CD8-positive, alpha-beta memory T cell (primary cell): ENCODE measurements around the gene THAP7. TPM values are rescaled to one million over a fixed set of nuclear protein-coding genes. Genes with fewer than 3 reads are reported as not detected.

ENCODE experiments used
- CTCF ChIA-PET: fragments of 350-600 bp; sonication (Branson Sonifier 250); formaldehyde crosslinking; loops from one replicate; lab custom pipeline; 2021; ENCODE audit warnings: antibody characterized with exemption; lab: Charles Lee
- POLR2A ChIA-PET: fragments of 350-600 bp; sonication (Branson Sonifier 250); formaldehyde crosslinking; loops from one replicate; lab custom pipeline; 2021; ENCODE audit warnings: antibody characterized with exemption; lab: Charles Lee
- DNase-seq, 5 donors: peaks; one replicate each; pipeline versions ENCODE4 v3.0.0 to v3.0.0-alpha.2; 2020 to 2022; ENCODE audit warnings: mixed read lengths in 1 of 5
- H3K27ac ChIP-seq: one replicate; pipeline ENCODE4 v1.7.0; 2013; ENCODE audit warnings: low read depth, mild to moderate bottlenecking, low read length, moderate library complexity
- H3K27me3 ChIP-seq: 2 replicates; pipeline ENCODE4 v1.7.0; 2013; ENCODE audit warnings: low read length, mild to moderate bottlenecking; ENCODE audit not compliant: insufficient read depth, poor library complexity, severe bottlenecking
- H3K36me3 ChIP-seq: 2 replicates; pipeline ENCODE4 v1.7.0; 2013; ENCODE audit warnings: mild to moderate bottlenecking, low read length, moderate library complexity; ENCODE audit not compliant: insufficient read depth
- H3K4me1 ChIP-seq: 2 replicates; pipeline ENCODE4 v1.7.0; 2013; ENCODE audit warnings: mild to moderate bottlenecking, low read length, moderate library complexity; ENCODE audit not compliant: insufficient read depth
- H3K4me3 ChIP-seq: 2 replicates; pipeline ENCODE4 v1.7.0; 2013; ENCODE audit warnings: mild to moderate bottlenecking, low read length
- H3K9me3 ChIP-seq: 2 replicates; pipeline ENCODE4 v1.7.0; 2013; ENCODE audit warnings: mild to moderate bottlenecking, low read length
- H3K27ac Mint-ChIP-seq, 8 donors: one replicate each; pipeline ENCODE4 v1.8.0; 2020 to 2021; ENCODE audit warnings: mixed read lengths in 8 of 8, mild to moderate bottlenecking in 6 of 8, inconsistent platforms in 3 of 8, moderate library complexity in 3 of 8
- H3K27me3 Mint-ChIP-seq, 2 donors: one replicate each; pipeline ENCODE4 v1.8.0; 2020 to 2021; ENCODE audit warnings: mixed read lengths in 2 of 2, mild to moderate bottlenecking in 1 of 2, moderate library complexity in 1 of 2
- H3K36me3 Mint-ChIP-seq, 3 donors: one replicate each; pipeline ENCODE4 v1.8.0; 2020 to 2021; ENCODE audit warnings: mixed read lengths in 3 of 3, inconsistent platforms in 1 of 3, mild to moderate bottlenecking in 1 of 3
- H3K4me1 Mint-ChIP-seq, 3 donors: one replicate each; pipeline ENCODE4 v1.8.0; 2020 to 2021; ENCODE audit warnings: mixed read lengths in 3 of 3, inconsistent platforms in 1 of 3, mild to moderate bottlenecking in 1 of 3
- H3K4me3 Mint-ChIP-seq, 7 donors: one replicate each; pipeline ENCODE4 v1.8.0; 2020 to 2021; ENCODE audit warnings: mixed read lengths in 7 of 7, mild to moderate bottlenecking in 6 of 7, moderate library complexity in 4 of 7, inconsistent platforms in 2 of 7
- H3K9me3 Mint-ChIP-seq, 5 donors: one replicate each; pipeline ENCODE4 v1.8.0; 2020 to 2022; ENCODE audit warnings: mixed read lengths in 5 of 5, mild to moderate bottlenecking in 3 of 5, moderate library complexity in 2 of 5, inconsistent platforms in 1 of 5
- polyA plus RNA-seq: library from polyadenylated mRNA; unstranded; fragments of 300-500 nt; fragmentation: Illumina TruSeq; gene quantifications from one replicate; pipeline ENCODE4 v1.2.3, GENCODE V29; 2021
- total RNA-seq, 2 experiments: library from RNA; stranded (reverse); gene quantifications; one replicate each; pipeline ENCODE4 v1.2.3, GENCODE V29; 2021

The THAP7 gene
- total and polyA plus RNA-seq, 3 experiments from 2014 or later, result 42.8 to 43.9 (median 43.9) TPM

DNA sequence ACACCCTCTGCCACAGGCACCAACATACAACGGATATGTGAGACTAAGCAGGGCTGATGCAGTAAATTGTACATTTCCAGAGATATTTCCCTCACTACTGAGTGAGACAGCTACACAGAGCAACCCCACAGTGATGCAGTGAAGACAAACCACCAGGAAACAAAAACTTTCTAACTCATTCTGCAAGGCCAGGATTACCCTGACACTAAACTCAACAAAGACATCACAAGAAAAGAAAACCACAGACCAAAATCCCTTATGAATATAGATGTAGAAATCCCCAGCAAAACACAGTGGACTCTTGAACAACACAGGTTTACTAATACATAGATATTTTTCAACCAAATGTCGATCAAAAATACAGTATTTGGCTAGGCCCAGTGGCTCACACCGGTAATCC lies 32.0 kb upstream of the THAP7 start:
- peaks cover 9% of the 10 kb centered on the region for H3K4me1 ChIP-seq
- peak overlapping the region in 1 of 8 donors; percentile 38 for H3K27ac Mint-ChIP-seq
- CTCF ChIA-PET, result no interaction called here
- peaks cover 18% of the 10 kb centered on the region for H3K27me3 ChIP-seq
- H3K4me3 ChIP-seq, result no peak overlapping the region
- H3K9me3 ChIP-seq, result no peaks in the 10 kb centered on the region
- H3K27me3 Mint-ChIP-seq, result peaks cover 38 to 40% of the 10 kb centered on the region in 2 donors
- no peak overlapping the region for H3K4me3 Mint-ChIP-seq
- H3K36me3 ChIP-seq, result no peaks in the 10 kb centered on the region
- H3K9me3 Mint-ChIP-seq, result no peaks in the 10 kb centered on the region
- no peak overlapping the region for H3K27ac ChIP-seq
- H3K36me3 Mint-ChIP-seq, result no peaks in the 10 kb centered on the region
- peaks cover 3 to 21% (median 4%) of the 10 kb centered on the region in 3 donors for H3K4me1 Mint-ChIP-seq
- no peak for DNase-seq
- POLR2A ChIA-PET, result no interaction called here

DNA sequence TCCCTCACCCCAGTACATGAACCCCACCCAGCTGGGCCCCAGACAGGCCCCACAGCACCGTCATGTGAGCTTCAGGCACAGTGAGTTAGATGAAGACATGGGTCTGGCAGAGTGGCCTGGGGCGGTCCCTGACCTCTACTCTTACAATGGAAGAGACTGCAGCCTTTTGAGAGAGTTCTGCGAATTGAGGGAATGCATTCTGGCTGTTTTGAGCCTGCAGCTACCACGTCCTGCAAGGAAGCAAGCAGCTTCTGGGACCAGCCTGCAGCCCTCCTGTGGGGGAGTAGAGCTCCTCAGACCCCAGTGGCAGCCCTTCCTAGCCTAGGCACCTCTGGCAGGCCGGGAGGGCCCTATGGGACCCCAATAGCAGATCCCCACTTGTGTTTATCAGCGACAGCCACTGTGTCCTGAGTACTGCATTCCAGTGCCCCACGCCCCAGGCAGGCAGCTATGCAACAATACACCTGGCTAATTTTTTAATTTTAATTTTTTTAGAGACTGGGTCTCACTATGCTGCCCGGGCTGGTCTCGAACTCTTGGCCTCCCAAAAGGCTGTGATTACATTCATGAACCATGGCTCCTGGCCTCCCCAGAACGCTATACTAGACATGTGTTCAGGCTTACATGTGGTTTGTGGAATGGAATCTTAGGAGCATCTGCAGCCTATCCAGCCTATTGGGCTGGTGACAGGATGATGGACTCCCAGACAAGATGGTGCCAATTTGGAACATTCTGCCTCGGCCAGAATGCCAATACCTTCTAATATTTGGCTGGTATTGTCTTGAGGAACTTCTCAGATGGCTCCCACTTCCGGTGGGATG lies 31.2 kb upstream of the THAP7 start:
- CTCF ChIA-PET, result interaction anchor here (0.9 kb wide), 1 partner anchor 1226 kb away, joined by 4 read pairs; no protein-coding TSS in a partner anchor
- Mint-ChIP-seq H3K4me3 (peak overlapping the region in 2 of 7 donors; percentile 43 to 68), H3K36me3 (no peaks in the 10 kb centered on the region), H3K27ac (no peak overlapping the region), H3K27me3 (peaks cover 34% of the 10 kb centered on the region in 2 donors), H3K4me1 (peaks cover 3 to 21% (median 4%) of the 10 kb centered on the region in 3 donors), H3K9me3 (no peaks in the 10 kb centered on the region)
- Histone ChIP-seq H3K4me1 (peaks cover 3% of the 10 kb centered on the region), H3K27me3 (peaks cover 18% of the 10 kb centered on the region), H3K36me3 (no peaks in the 10 kb centered on the region), H3K27ac (no peak overlapping the region), H3K9me3 (no peaks in the 10 kb centered on the region), H3K4me3 (no peak overlapping the region)
- POLR2A ChIA-PET, result no interaction called here
- DNase-seq, result no peak

- no peak for DNase-seq
- Mint-ChIP-seq H3K9me3 (no peaks in the 10 kb centered on the region), H3K27me3 (peaks cover 33 to 34% of the 10 kb centered on the region in 2 donors), H3K27ac (no peak within 1 kb of the TSS), H3K36me3 (no peaks in the 10 kb centered on the region), H3K4me1 (peaks cover 3 to 21% (median 4%) of the 10 kb centered on the region in 3 donors), H3K4me3 (peak within 1 kb of the TSS in 5 of 7 donors; percentile 15 to 84 (median 43))
- POLR2A ChIA-PET, result no interaction called here
- no peak within 1 kb of the TSS for H3K4me3 ChIP-seq
- no peaks in the 10 kb centered on the region for H3K4me1 ChIP-seq
- H3K36me3 ChIP-seq, result no peaks in the 10 kb centered on the region
- CTCF ChIA-PET, result interaction anchor here (0.9 kb wide), 1 partner anchor 1225 kb away, joined by 4 read pairs; no protein-coding TSS in a partner anchor
- no peaks in the 10 kb centered on the region for H3K9me3 ChIP-seq
- no peak within 1 kb of the TSS for H3K27ac ChIP-seq
- H3K27me3 ChIP-seq, result peaks cover 18% of the 10 kb centered on the region
Measured at GRCh38 chr22:21032037-21032867, 30.3 kb upstream of the THAP7 start, which contains the start of gene SLC7A4. Gene SLC7A4 (minus strand): TSS chr22:21032561. CDS start chr22:21031812, 749 bp downstream.

DNA sequence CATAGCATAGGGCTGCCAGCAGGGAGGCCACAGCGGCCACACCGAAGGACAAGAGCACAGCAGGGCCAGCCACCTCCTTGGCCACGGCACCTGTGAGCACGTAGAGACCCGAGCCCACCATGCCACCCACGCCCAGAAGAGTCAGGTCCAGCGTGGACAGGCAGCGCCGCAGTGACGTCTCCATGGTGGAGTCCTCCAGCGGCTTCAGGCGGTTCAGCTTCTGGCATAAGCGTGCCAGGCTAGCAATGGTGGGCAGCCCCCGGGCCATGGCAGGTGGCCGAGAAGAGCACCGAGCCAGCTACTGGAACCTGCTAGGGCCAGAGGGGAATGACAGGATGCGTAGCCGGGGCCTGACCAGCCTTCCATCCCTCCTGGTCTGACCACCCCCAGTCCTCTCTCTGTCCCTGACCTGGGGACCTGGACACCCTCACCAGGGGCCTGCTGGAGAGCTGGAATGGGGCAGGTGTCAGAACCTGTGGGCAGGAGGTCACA lies 29.7 kb upstream of the THAP7 start:
- H3K36me3 Mint-ChIP-seq, result no peaks in the 10 kb centered on the region
- H3K27me3 Mint-ChIP-seq, result peaks cover 32 to 36% of the 10 kb centered on the region in 2 donors
- no peaks in the 10 kb centered on the region for H3K4me1 ChIP-seq
- H3K27ac Mint-ChIP-seq, result no peak overlapping the region
- ChIA-PET POLR2A (no interaction called here), CTCF (no interaction called here)
- no peak overlapping the region for H3K4me3 ChIP-seq
- peaks cover 18% of the 10 kb centered on the region for H3K27me3 ChIP-seq
- H3K4me1 Mint-ChIP-seq, result peaks cover 3 to 21% (median 4%) of the 10 kb centered on the region in 3 donors
- DNase-seq, result no peak
- peak overlapping the region in 2 of 7 donors; percentile 23 to 68 for H3K4me3 Mint-ChIP-seq
- H3K36me3 ChIP-seq, result no peaks in the 10 kb centered on the region
- H3K9me3 ChIP-seq, result no peaks in the 10 kb centered on the region
- no peaks in the 10 kb centered on the region for H3K9me3 Mint-ChIP-seq
- H3K27ac ChIP-seq, result no peak overlapping the region

- Histone ChIP-seq H3K9me3 (no peaks in the 10 kb centered on the region), H3K27ac (no peak overlapping the region), H3K36me3 (no peaks in the 10 kb centered on the region), H3K4me3 (no peak overlapping the region), H3K27me3 (peaks cover 18% of the 10 kb centered on the region), H3K4me1 (peaks cover 2% of the 10 kb centered on the region)
- peaks cover 27 to 32% of the 10 kb centered on the region in 2 donors for H3K27me3 Mint-ChIP-seq
- peaks cover 3 to 24% (median 4%) of the 10 kb centered on the region in 3 donors for H3K4me1 Mint-ChIP-seq
- H3K27ac Mint-ChIP-seq, result peak overlapping the region in 2 of 8 donors; percentile 19 to 61
- H3K36me3 Mint-ChIP-seq, result no peaks in the 10 kb centered on the region
- peak overlapping the region in 3 of 7 donors; percentile 32 to 60 (median 52) for H3K4me3 Mint-ChIP-seq
- no peaks in the 10 kb centered on the region for H3K9me3 Mint-ChIP-seq
- ChIA-PET POLR2A (no interaction called here), CTCF (no interaction called here)
- no peak for DNase-seq
Measured at GRCh38 chr22:21030621-21031544, 29.0 kb upstream of the THAP7 start.

DNA sequence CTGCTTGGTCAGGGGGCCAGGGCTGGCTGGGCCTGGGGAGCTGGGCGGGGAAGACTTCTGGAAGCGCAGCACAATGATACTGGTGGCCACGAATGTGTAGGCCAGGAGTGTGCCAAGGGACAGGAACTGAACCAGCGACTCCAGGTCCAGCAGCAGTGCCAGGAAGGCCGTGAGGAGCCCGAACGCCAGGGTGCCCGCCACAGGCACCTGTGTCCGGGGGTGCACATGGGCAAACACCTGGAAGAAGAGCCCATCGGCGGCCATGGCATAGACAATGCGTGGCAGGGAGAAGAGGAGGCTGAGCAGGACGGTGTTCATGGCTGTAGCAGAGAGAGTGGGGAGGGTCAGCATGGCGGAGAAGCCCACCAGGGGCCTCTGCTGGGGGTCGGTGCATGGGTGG lies 28.1 kb upstream of the THAP7 start:
- Mint-ChIP-seq H3K36me3 (no peaks in the 10 kb centered on the region), H3K9me3 (no peaks in the 10 kb centered on the region)
- CTCF ChIA-PET, result no interaction called here

DNA sequence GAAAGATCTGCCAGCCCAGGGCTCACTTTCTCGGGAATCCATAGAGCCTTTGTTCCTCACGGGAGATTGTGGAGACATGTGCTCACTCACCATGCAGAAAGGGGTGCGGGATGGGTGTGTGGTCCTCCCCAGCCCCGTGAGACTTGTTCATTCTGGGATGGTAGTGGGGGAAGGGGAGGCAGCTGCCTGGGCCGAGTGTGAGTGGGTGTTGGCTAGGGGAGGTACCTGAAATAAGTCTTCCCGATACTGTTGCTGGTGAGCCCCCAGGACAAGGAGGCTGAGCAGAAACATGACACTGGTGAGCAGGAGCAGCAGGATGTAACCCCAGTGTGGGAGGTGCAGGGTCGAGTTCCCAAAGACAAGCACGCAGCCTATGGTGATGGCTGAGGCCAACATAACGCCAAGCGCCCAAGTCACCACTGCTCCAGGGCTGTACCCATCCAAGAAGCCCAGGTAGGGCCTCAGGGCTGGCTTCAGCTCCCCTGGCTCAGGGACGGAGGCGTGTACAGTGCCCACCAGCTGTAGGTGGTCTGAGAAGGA lies 27.6 kb upstream of the THAP7 start:
- H3K27me3 Mint-ChIP-seq, result peaks cover 27 to 28% of the 10 kb centered on the region in 2 donors
- no peak overlapping the region for H3K27ac Mint-ChIP-seq
- H3K36me3 Mint-ChIP-seq, result no peaks in the 10 kb centered on the region
- Histone ChIP-seq H3K4me3 (no peak overlapping the region), H3K27me3 (peaks cover 18% of the 10 kb centered on the region), H3K27ac (no peak overlapping the region), H3K4me1 (peaks cover 12% of the 10 kb centered on the region), H3K9me3 (no peaks in the 10 kb centered on the region), H3K36me3 (no peaks in the 10 kb centered on the region)
- no peak for DNase-seq
- ChIA-PET CTCF (no interaction called here), POLR2A (no interaction called here)
- H3K4me3 Mint-ChIP-seq, result no peak overlapping the region
- peaks cover 11 to 35% (median 12%) of the 10 kb centered on the region in 3 donors for H3K4me1 Mint-ChIP-seq
- no peaks in the 10 kb centered on the region for H3K9me3 Mint-ChIP-seq

More for the DNA sequence above, 28.1 kb upstream of the THAP7 start:
- Histone ChIP-seq H3K4me3 (no peak overlapping the region), H3K9me3 (no peaks in the 10 kb centered on the region), H3K27ac (no peak overlapping the region), H3K36me3 (no peaks in the 10 kb centered on the region), H3K4me1 (peaks cover 11% of the 10 kb centered on the region), H3K27me3 (peaks cover 18% of the 10 kb centered on the region)
- Mint-ChIP-seq H3K4me1 (peaks cover 9 to 33% (median 10%) of the 10 kb centered on the region in 3 donors), H3K4me3 (peak overlapping the region in 1 of 7 donors; percentile 8), H3K27ac (no peak overlapping the region), H3K27me3 (peaks cover 27 to 30% of the 10 kb centered on the region in 2 donors)
- no peak for DNase-seq
- POLR2A ChIA-PET, result no interaction called here
